ENCODE data around the gene NKAIN2.

The NKAIN2 gene

DNA sequence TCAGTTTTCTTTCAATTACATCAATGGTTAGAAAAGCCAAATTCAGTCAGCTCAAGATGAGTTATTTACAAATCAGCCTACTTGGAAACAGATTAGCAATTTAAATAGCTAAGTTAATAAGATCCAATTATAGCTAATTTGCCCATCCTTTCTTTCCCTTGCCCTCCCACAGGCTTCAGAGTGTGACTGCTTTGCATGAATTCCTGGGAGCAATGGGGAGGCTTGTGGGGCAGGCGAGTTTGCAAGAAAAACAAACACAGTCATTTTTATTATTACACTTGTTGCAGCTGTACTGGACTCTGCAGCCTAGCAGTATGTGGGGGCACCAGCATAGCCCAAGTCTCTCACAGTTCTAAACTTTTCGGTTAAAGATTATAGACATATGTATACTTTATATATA is 219.0 kb downstream of the NKAIN2 start:
- DNase-seq (ENCODE audit: low read depth in 1 of 2, low spot score in 1 of 2) = no peak

DNA sequence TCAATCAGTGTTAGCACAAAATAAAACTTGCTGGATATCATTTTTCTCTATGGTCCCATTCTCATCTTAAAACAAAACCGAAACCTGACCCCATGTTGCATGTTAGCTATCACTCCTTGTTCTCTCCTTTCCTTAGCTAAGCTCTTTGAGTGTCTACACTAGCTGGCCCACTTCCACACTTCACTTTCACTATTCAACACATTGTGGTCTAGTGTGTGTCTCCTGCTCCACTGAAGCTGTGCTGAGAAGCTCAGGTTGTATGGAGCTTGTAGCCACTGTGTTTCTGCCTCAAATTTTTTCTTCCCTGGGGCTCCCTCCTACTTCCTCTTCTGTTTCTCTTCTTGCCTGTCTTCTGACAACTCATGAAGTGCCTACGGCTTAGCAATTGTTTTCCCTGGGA is 223.0 kb downstream of the NKAIN2 start:
- no peak for DNase-seq (ENCODE audit: low read depth in 1 of 2, low spot score in 1 of 2)

DNA sequence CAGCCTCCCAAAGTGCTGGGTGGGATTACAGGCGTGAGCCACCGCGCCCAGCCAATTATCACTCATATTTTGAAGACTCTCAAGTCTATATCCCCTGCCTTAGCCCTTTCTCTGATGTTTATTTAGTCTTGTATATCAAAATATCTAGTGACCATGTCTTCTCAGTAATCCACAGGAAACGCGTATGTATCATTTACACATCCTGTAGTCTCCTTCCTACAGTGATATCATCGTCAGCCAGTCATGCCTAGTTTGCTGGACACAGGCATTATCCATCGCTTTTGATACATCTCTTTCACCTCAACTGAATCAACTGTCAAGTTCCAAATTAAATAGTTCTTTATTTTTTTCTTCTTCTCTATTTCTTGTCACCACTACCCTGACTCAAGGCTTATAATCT is 223.7 kb downstream of the NKAIN2 start:
- no peak for DNase-seq (ENCODE audit: low read depth in 1 of 2, low spot score in 1 of 2)

DNA sequence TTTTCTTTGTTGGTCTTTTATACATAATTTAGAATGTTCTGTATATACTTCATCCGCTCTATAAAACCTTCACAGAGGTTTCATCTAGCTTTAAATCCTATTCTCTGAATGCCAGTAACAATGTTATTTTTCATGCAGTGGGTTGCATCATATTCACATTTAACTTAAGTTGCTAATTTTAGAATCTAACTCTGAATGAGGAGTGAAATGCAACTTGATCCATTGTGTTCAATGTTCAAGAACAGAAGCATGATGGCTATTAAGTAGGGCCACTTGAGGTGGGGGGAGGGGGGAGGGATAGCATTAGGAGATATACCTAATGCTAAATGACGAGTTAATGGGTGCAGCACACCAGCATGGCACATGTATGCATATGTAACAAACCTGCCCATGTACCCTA is 224.5 kb downstream of the NKAIN2 start:
- DNase-seq (ENCODE audit: low read depth in 1 of 2, low spot score in 1 of 2) = no peak

DNA sequence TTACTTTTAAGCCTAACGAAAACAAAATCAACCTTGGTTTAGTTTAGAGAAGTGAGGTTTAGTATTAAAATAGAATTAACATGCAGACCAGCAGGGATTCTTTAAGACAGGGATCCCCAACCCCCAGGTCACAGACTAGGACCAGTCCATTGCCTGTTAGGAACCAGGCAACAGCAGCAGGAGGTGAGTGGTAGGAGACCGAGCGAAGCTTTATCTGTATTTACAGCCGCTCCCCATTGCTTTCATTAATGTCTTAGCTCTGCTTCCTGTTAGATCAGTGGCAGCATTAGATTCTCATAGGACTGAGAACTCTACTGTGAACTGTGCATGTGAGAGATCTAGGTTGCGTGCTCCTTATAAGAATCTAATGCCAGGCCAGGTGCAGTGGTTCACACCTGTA is 225.9 kb downstream of the NKAIN2 start:
- no peak for DNase-seq (ENCODE audit: low read depth in 1 of 2, low spot score in 1 of 2)

DNA sequence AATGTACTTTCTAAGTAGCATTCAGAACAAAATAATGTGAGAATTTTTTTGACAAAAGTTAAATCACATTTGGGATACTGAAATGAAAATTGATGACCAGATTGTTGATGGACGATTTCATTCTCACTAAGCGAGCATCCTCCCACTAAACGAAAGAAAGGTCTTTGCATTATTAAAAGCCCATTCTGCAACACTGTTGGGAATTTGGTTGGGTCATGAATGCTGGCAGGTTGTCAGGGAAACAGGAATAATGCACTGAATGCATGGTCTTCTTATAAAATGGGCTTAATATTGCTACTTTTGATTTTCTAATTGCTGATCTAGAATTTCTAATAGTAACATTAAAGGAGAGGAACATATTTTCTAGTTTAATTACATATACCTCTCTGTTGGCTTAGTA is 229.8 kb downstream of the NKAIN2 start:
- DNase-seq (ENCODE audit: low read depth in 1 of 2, low spot score in 1 of 2) = no peak

DNA sequence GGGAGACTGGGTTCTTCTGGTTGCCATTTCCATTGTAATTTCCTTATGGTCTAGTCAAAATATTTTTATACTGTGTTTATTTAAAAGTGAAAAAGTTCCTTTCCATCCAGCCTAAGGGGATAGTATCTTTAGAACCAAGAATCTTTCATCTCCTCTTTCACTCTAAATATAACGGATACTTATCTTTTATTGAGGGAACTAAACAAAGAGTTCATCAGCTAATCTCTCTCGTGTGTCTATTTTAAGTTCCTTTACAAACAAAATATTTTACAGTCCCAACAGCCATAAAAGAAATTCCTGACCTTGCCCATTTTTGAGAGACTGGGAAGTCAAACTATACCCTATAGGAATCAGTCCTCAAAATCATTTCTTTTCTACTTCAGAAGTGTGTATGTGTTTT is 232.7 kb downstream of the NKAIN2 start:
- no peak for DNase-seq (ENCODE audit: low read depth in 1 of 2, low spot score in 1 of 2)

DNA sequence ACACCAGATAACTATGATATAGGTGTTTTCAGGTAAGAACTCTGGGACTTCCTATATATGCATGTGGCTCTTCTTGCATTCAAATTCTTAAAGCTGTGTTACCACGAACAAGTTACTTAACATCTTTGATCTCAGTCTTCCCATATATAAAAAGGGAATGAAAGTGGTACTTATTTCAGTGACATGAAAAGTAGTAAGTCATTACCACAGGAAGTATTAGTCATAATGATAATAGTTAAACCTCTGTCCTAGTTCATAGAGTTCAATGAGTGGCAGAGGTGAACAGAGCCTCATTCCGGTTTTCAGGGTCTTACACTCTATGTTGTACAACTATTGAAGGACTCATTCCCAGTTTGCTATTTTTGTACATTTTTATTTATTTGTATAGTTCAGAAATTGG is 237.0 kb downstream of the NKAIN2 start:
- no peak for DNase-seq (ENCODE audit: low read depth in 1 of 2, low spot score in 1 of 2)

DNA sequence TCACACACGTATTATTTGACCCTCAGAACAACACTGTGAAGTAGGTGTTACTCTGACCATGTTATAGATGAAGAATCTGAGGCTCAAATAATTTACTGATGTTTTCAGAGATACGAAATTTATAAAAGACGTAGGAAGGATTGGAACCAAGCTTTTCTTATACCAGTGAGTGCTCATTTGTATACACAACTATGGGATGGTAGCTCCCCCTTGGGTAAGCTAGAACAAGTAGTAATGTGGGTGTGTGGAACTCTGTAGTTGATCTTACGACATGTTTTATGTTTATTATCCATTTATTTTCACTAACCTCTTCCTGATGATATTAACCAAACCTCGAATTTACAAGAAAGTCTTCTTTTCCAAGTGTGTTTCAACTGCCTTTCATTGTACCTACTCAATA is 248.5 kb downstream of the NKAIN2 start:
- no peak for DNase-seq (ENCODE audit: low read depth in 1 of 2, low spot score in 1 of 2)

DNA sequence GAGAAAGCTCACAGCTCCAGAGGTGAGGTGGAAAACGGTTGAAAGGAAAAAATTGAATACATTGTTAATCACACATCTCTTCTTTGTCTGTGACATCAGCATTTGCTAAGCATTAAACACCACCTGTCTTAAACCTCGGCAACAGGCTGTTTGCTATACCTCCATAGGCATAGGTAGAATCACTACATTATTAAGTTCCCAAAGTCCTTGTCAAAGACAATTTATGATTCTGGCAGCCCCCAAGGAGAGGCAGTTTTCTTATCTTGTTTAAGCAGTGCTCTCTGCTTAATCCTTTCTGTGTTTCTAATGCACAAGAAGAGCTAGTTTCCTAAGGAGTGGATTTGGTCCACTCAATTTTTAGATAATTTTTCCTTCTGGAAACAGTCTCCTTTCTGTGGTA is 249.7 kb downstream of the NKAIN2 start:
- DNase-seq (ENCODE audit: low read depth in 1 of 2, low spot score in 1 of 2) = no peak

DNA sequence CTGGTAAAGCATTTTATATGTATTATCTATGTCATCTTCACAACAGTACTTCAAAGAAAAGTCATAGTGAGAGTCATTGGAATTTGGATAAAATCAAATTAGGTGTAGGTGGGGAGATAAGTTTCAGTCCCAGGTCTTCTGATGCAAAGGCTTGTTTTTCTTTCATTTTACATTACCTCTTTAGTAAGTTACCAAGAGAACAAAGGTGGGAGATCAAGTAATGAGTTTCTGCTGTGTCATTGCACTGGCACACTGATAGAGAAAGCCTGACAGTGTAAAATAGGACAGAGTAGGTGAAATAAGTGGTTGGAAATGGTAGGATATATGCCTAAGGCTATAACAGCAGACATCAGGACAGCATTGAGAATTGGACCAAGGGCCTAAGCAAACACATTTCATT is 250.4 kb downstream of the NKAIN2 start:
- DNase-seq (ENCODE audit: low read depth in 1 of 2, low spot score in 1 of 2) = no peak

DNA sequence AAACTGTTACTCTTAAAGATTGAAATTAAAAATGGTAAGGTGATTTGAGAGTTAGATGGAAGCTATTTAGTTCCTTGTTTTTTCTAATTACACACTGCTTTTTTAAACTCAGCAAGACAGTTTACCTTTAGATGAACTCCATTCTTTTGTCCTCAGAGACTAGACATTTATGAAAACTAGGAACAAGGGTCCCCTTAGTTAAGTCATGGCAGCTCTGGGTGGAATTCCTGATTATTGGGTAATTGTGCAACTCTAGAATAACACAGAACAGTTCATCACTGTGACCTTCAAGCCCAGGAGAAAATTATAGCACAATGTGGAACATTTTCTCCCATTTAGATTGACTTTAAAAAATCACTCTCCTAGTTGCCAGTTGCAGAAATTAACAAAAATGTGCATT is 251.7 kb downstream of the NKAIN2 start:
- no peak for DNase-seq (ENCODE audit: low read depth in 1 of 2, low spot score in 1 of 2)

DNA sequence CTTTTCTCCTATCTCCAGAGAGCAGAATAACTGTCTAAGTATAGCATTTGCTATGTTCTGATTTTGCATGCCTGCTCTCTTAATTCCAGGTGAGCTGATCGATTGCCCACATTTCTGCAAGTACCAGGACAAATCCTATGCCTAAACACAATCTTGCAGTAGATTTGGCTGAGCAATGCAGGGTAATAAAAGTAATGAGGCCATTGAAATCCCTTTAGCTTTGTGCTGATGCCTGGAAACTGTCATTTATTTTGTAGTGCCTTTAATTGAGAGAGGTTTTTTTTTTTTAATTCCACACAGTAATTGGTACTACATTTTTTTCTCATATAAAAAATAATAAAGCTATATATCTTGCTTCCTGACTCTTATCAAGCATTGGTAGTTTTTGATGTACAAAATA is 252.3 kb downstream of the NKAIN2 start:
- no peak for DNase-seq (ENCODE audit: low read depth in 1 of 2, low spot score in 1 of 2)

DNA sequence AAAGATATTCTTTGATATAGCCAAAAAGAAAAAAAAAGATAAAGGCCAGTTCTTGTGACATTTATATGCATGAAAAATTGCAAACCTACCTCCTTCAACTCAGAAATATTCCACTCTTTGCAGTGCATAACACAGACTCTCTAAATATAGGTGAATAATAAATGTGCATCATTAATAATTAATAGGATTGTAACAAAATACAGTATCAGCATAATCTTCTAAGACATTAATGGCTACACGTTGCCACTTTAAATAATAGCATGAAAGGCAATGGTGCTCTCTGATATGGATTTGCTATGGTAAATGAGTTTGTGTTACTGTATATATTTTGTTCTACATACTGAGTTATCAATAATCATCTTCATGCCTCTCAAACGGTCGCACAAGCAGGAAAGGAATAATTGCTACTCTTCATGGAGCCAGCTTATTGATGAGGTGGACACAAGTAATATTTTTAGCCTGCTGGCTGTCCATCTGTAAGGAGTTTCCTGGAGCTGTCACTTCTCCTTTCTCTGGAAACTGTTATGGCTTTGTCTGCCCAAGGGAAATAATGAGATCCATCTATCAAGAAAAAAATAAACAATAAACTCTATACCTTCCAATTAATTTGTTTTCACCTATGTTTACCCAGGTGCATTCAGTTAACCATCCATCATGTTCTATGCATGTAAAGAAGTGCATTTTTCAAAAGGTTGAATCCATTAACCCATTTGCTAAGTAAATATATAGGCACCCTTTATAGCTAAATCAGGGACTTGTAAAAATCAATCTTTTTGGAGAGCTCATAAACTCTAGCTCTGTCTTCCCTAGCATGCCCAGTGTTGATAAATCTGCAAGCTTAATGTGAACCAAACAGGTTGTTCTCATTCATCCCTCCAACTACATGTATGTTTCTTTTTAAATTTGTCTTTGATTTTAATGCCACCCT is 253.0 kb downstream of the NKAIN2 start:
- DNase-seq (ENCODE audit: low read depth in 1 of 2, low spot score in 1 of 2) = no peak

DNA sequence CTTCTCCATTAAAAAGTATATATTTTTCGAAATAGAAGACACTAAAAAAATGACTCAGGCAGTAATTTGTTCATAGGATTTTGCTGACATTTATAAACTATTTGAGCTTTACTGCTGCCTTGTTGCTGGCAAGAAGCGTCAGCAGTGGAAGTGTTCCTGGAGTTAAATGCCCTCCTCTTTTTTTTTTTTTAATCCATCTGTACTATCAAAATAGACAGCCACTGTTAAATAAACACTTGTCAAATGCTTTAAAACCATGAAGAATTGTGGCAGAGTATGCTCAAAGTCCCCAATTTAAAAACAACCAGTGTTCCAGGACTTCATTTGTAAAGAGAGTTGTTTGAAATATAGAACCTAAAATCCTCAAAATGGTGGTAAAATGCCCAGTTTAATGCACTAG is 253.8 kb downstream of the NKAIN2 start:
- DNase-seq (ENCODE audit: low read depth in 1 of 2, low spot score in 1 of 2) = no peak

DNA sequence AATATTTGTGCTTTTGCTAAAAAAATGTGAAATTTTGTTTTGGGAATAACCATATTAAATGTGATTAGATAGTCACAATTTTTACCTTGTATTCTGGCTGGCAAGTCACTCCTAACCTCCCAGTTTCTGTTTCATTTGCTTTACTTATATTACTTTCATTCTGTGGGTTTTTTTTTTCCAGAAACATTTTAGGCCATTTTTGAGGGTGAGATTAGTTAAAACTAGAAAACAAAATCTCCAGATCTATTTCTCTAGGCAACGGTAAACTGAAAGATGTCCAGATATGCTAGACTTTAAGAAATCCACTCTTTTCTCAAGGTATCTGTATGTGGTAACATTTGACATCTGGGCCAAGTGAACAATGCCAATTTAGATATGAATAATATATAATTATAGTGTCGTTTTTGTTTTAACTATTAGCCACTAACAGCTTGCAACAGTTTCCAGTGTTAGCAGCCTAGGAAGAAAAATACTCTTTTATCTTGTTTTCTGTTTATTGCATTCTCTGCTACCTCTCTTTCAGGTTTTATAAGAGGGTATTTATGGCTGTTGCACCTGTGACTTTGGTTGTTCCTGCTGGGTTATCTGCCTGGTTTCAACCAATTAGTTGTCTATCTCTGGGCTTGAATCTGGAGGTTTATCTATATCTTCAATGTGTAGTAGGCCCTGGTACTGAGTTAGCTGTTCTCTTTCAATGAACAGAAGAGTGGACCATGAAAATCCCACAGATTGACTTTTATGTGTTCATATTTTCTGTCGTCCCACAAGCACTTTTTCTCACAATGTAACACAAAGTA is 260.9 kb downstream of the NKAIN2 start:
- no peak for DNase-seq (ENCODE audit: low read depth in 1 of 2, low spot score in 1 of 2)

DNA sequence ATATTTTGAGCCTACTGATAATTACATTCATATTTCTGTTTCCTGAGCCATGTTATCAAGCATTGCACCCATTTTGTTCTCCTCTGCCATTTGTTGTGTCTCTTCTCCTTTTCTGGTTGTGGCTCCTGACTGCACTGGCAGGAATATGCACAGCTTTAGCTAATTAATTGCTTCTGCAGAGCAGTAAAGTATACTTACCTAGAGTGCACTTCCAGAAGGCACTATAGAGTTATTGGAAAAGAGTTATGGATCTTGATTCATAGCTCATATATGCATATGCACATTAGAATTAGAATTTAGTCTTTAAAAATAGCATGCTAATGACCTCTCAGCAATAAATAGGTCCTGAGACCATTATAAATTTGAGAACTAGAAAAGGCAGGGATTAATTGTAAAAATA is 262.6 kb downstream of the NKAIN2 start:
- no peak for DNase-seq (ENCODE audit: low read depth in 1 of 2, low spot score in 1 of 2)

DNA sequence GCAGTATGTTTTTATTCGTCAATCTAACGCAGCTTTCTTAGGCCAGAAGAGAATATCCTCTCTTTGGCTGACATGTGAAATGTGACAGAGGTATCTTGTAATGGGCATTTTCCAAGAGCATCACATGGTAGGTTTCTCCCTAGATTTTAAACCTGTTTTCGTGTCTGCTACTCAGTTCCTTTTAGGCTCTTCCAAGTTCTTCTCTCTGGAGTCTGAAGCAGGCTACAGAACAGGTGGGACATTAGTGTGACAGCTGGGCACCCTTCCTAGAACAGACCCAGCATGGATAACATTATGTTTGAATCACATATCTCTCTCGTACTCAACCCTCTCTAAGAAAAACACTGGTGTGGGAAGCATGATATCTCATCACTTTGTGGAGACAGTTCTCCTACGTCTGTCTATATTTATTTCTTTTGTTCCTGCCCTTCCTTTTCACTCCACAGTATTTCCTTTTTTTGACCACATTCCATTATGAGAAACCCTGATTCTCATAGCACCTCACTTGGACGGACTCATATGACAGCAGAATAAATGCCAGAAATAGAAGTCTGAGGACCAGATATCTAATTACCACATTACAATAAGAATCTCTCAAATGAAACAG is 263.4 kb downstream of the NKAIN2 start:
- DNase-seq (ENCODE audit: low read depth in 1 of 2, low spot score in 1 of 2) = no peak

DNA sequence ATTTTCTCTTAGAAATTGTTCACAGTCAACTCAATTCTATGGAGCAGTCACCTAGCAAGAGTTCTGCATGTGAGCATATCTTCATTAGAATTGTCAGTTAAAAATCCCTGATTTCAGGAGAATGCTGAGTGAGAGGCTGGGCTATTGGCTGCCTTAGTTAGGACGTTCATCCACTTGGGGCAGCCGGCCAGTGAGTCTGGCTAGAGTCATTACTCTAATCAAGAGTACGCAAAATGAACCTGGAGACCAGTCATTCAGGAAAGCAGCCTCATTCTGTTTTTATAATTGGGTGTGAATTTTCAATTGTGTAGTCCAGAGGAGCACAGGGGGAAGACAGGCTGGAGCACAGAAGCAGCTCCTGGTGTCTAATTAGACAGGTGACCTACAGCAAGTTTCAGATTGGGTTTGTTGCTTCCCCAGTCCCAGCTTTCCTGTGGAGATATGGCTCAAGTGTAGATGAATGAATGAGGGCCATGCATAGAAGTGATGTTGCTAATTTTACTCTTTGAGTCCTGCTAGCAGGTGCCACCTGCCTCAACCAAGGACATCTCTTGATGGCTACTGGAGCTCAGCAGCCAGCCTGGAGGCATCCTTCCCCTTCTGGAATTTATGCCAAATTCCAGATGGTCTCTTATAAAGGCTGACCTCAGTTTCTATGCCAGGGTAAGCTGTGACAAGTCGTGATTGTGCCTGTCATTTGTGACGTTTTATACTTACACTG is 265.7 kb downstream of the NKAIN2 start:
- DNase-seq (ENCODE audit: low read depth in 1 of 2, low spot score in 1 of 2) = no peak

DNA sequence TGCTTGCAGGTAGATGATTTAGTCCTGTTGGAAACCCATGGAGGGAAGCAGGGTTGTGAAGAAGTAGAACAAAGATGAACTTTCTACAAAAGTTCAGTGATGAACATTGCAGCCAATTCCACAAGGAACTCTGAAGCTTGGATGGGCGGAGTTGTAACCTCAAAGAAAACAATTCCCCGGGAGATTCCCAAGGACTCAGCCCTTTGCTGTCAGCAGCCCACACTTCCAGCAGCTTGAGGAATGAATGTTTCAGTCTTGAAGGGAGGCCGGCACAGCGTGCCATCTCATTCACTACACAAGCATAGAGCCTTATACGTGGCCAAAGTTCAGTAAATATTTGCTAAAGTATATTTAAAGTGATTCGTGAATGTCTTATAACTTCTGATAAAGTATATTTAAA is 269.4 kb downstream of the NKAIN2 start:
- DNase-seq (ENCODE audit: low read depth in 1 of 2, low spot score in 1 of 2) = no peak

DNA sequence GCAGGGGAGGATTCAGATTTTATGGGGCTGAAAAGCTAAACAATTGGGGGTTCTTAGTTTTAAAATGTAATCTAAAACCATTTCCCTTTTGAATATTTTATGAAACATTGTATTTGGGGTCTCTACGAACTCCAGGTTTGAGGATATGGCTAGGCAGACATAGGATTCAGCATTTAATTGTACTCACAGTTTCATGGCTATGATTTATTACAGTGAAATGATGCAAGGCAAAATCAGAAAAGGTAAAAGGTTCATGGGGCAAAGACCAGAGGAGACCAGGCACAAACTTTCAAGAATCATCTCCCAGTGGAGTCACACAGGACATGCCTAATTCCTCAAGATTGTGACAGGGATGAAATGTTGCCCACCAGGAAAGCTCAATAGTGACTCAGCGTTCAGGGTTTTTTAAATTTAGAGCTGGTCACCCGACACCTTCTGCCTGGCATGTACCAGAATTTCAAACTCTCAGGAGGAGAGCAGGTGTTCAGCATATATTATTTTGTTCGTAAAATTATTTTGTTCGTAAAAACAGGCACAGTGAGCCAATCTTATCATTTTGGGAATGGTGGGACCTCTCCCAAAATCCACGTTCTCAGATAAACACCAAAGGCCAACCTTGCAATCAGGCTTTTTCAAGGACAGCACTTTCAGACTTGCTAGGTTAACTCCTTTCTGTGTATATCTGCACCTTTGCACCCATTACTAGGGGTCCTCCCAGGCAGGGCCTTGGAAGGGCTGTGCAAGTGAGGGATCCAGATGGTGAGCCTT is 270.3 kb downstream of the NKAIN2 start:
- DNase-seq (ENCODE audit: low read depth in 1 of 2, low spot score in 1 of 2) = no peak

All from activated CD4-positive, alpha-beta T cell treated with anti-CD3 and anti-CD28 coated beads, Interleukin-2, amount 50 U/mL, for 24 hours (primary cell).